ACC112 (cell line): Measurements from ENCODE around the gene TMEM17.

Experiments used
- H2AFZ ChIP-seq: fragments of 200-600 bp; sonication (generic); one replicate; pipeline ENCODE4 v1.6.0; 2017; ENCODE audit warnings: antibody characterized with exemption, low read length; ENCODE audit not compliant: unreplicated experiment
- H3K27ac ChIP-seq: fragments of 200-600 bp; sonication (generic); 2 replicates; pipeline ENCODE4 v1.5.1; 2014; ENCODE audit warnings: low read depth, mild to moderate bottlenecking, antibody characterized with exemption, low read length, moderate library complexity
- H3K27me3 ChIP-seq: fragments of 200-600 bp; sonication (generic); 2 replicates; pipeline ENCODE4 v1.6.1; 2014; ENCODE audit warnings: mild to moderate bottlenecking, antibody characterized with exemption, low read length, moderate library complexity, mixed read lengths; ENCODE audit not compliant: insufficient read depth
- H3K36me3 ChIP-seq: fragments of 200-600 bp; sonication (generic); 2 replicates; pipeline ENCODE4 v1.6.1; 2016; ENCODE audit warnings: mild to moderate bottlenecking, antibody characterized with exemption, low read length, moderate library complexity, mixed read lengths; ENCODE audit not compliant: insufficient read depth
- H3K4me1 ChIP-seq: fragments of 200-600 bp; sonication (generic); one replicate; pipeline ENCODE4 v1.6.1; 2016; ENCODE audit warnings: low read length, mixed read lengths; ENCODE audit not compliant: insufficient read depth, unreplicated experiment, control insufficient read depth
- H3K4me3 ChIP-seq: fragments of 200-600 bp; sonication (generic); 2 replicates; pipeline ENCODE4 v1.5.1; 2014; ENCODE audit warnings: mild to moderate bottlenecking, low read depth, low read length
- H3K79me2 ChIP-seq: fragments of 200-600 bp; sonication (generic); one replicate; pipeline ENCODE4 v1.6.0; 2016; ENCODE audit warnings: low read length; ENCODE audit not compliant: control insufficient read depth, unreplicated experiment, insufficient read depth

Gene TMEM17

DNA sequence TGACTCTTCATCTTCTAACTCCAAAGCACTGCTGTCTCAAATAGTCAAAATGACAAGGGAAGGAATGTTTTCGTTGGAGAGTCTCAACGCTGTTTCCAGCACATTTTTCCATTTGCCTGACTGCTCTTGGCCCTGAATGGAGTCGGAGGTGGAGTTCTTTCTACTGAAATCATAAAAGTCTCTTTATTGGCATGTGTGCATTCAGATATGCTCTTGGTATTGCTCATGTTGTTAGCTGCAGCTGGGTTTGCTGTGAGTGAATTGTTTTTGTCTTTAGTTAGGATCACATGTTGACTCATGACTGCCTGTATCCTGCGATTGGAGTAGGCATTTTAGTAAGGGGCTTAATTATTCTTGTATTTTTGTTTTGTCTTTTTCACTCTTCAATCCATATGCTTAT lies 16.8 kb downstream of the TMEM17 start:
- peaks cover 14% of the 10 kb centered on the region for H3K4me1 ChIP-seq
- no peaks in the 10 kb centered on the region for H3K27me3 ChIP-seq
- H3K36me3 ChIP-seq = no peaks in the 10 kb centered on the region
- no peak overlapping the region for H3K27ac ChIP-seq
- no peak overlapping the region for H3K4me3 ChIP-seq
- no peaks in the 10 kb centered on the region for H3K79me2 ChIP-seq
- H2AFZ ChIP-seq = no peak overlapping the region

GRCh38 chr2:62486439-62486765 lies 19.6 kb downstream of the TMEM17 start:
- Histone ChIP-seq H3K27ac (no peak overlapping the region), H2AFZ (peak overlapping the region; percentile 8), H3K4me1 (peaks cover 14% of the 10 kb centered on the region), H3K4me3 (no peak overlapping the region), H3K27me3 (no peaks in the 10 kb centered on the region), H3K36me3 (no peaks in the 10 kb centered on the region), H3K79me2 (no peaks in the 10 kb centered on the region)

DNA sequence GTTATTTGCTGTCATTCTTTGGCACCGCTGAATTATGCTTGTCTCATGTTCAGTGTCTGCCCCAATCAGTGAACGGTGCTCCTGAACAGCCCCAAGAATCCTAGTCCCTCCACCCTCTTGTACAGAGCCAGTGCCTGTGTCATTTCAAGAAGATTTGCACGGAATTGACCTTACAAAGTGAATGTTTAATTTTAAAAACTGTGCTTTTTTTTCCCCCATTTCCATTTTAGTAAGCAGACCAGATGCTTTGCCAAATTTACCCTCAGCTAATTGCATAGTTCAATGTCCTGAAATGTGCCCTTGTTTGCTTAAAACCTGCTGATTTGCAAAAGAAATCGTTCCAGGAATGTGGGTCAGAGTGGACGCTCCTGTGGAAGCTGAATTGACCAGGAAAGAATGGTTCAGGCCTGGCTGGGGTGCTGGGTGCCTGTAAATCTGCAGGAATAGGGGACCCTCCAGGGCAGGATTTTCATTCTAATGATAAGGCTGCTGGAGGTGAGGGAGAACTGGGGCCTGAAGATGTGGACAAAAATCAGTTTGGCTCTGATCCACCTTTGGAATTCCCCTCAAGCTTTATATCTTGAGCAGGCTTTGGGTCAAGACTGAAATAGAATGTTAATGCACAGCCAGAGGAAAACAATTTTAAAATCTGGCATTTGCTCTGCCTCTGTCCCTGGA lies 20.1 kb downstream of the TMEM17 start:
- no peaks in the 10 kb centered on the region for H3K79me2 ChIP-seq
- no peak overlapping the region for H3K27ac ChIP-seq
- H3K27me3 ChIP-seq = no peaks in the 10 kb centered on the region
- H2AFZ ChIP-seq = peak overlapping the region; percentile 8
- peaks cover 14% of the 10 kb centered on the region for H3K4me1 ChIP-seq
- no peaks in the 10 kb centered on the region for H3K36me3 ChIP-seq
- H3K4me3 ChIP-seq = no peak overlapping the region

- no peak overlapping the region for H3K27ac ChIP-seq
- H3K79me2 ChIP-seq = no peaks in the 10 kb centered on the region
- no peak overlapping the region for H2AFZ ChIP-seq
- no peak overlapping the region for H3K4me3 ChIP-seq
- no peaks in the 10 kb centered on the region for H3K27me3 ChIP-seq
- H3K36me3 ChIP-seq = no peaks in the 10 kb centered on the region
- H3K4me1 ChIP-seq = peaks cover 17% of the 10 kb centered on the region
Measured at GRCh38 chr2:62482558-62483352, 23.2 kb downstream of the TMEM17 start.

- Histone ChIP-seq H3K36me3 (no peaks in the 10 kb centered on the region), H3K4me3 (no peak overlapping the region), H3K4me1 (peaks cover 3% of the 10 kb centered on the region), H3K27ac (no peak overlapping the region), H3K79me2 (no peaks in the 10 kb centered on the region), H3K27me3 (no peaks in the 10 kb centered on the region), H2AFZ (no peak overlapping the region)
Measured at GRCh38 chr2:62479917-62480316, 26.1 kb downstream of the TMEM17 start.

GRCh38 chr2:62478093-62478580 lies 27.9 kb downstream of the TMEM17 start:
- no peak overlapping the region for H3K27ac ChIP-seq
- peaks cover 3% of the 10 kb centered on the region for H3K4me1 ChIP-seq
- no peaks in the 10 kb centered on the region for H3K79me2 ChIP-seq
- H3K4me3 ChIP-seq = no peak overlapping the region
- H2AFZ ChIP-seq = no peak overlapping the region
- no peaks in the 10 kb centered on the region for H3K36me3 ChIP-seq
- H3K27me3 ChIP-seq = no peaks in the 10 kb centered on the region

DNA sequence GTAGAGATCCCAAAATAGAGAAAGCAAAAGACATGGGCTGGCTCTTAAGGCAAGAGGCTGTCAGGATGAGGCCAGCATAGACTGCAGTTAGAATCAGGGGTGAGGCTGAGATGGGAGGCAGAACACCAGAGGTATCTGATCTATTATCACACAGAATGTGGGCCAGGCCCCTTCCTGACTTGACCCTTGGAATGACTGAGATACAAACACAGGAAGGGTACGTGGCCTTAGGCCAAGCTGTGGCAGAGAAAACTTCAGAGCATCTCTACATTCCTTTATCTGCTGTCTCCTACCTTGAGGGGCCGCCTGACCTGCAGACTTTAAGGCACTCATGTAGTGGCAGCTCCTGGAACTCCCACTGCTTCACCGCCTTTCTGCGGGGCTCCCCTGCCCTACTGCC lies 28.4 kb downstream of the TMEM17 start:
- Histone ChIP-seq H3K27me3 (no peaks in the 10 kb centered on the region; the same call in 1 of the 2 replicates), H3K4me1 (peaks cover 3% of the 10 kb centered on the region), H3K27ac (no peak overlapping the region), H3K4me3 (no peak overlapping the region), H2AFZ (no peak overlapping the region), H3K36me3 (no peaks in the 10 kb centered on the region), H3K79me2 (no peaks in the 10 kb centered on the region)

DNA sequence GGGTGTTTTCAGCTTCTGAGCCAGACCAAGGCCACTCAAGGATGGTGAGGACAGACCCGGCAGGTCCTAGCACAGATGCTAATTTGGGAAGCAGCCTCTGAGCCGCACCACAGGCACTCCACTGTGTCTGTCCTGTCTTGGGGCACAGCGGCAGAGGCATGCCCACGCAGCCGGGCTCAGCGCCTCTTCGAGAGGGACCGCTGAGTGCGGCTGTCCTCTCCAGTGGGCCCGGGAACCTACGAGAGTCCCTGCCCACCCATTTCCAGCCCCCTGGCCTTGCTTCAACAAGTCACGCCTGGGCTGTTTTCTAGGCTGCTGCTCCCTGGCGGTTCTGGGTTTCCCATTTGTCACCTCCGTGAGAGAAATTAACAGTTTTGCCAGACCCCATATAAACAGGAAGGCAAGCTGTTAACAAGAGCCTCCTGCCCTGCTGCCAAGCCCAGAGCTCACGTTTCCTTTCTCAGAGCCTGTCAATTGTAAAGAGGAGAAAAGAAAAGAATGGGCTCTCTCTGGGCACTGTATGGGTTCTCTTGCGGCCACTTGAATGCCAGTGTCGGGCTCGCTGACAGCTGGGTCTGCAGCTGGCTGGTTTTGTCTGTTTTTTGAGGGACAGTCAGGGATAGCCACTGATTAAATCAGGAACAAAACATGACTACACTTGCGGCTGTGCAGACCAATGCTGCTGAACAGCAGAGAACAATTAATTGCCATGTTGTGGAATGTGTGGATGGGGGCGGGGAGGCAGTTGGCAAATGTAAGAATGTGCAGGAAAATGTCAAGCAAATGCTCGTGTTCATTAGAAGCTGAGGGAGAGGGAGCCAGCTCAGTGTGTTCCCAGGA lies 30.6 kb downstream of the TMEM17 start:
- no peaks in the 10 kb centered on the region for H3K79me2 ChIP-seq
- no peaks in the 10 kb centered on the region for H3K36me3 ChIP-seq
- no peak overlapping the region for H3K27ac ChIP-seq
- H3K4me1 ChIP-seq = peaks cover 3% of the 10 kb centered on the region
- H2AFZ ChIP-seq = no peak overlapping the region
- no peaks in the 10 kb centered on the region; the same call in 1 of the 2 replicates for H3K27me3 ChIP-seq
- H3K4me3 ChIP-seq = no peak overlapping the region

DNA sequence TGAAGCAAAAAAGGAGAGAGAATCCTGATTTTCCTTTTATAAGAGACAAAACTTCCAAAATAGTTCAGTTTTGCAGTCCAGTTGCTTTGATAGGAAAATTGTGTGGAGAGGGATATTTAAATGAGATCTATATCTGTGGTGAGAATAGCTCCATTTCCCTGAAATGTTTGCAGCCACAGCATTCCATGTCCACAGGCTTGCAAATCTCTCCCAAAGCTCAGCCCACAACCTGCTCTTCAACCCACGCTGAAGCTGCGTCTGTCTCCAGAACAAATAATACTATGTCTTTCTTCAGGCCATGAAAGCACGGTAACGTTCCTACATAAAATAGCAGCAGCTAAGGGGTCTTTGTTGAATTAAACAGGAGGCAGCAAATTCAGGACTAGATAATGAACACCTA lies 31.8 kb downstream of the TMEM17 start:
- Histone ChIP-seq H2AFZ (no peak overlapping the region), H3K36me3 (no peaks in the 10 kb centered on the region), H3K79me2 (no peaks in the 10 kb centered on the region), H3K27ac (no peak overlapping the region), H3K27me3 (no peaks in the 10 kb centered on the region; the same call in 1 of the 2 replicates), H3K4me3 (no peak overlapping the region), H3K4me1 (peaks cover 3% of the 10 kb centered on the region)

- Histone ChIP-seq H3K27me3 (no peaks in the 10 kb centered on the region; the same call in 1 of the 2 replicates), H2AFZ (no peak overlapping the region), H3K79me2 (no peaks in the 10 kb centered on the region), H3K4me3 (no peak overlapping the region), H3K4me1 (peaks cover 5% of the 10 kb centered on the region), H3K27ac (no peak overlapping the region), H3K36me3 (no peaks in the 10 kb centered on the region)
Measured at GRCh38 chr2:62473246-62473827, 32.7 kb downstream of the TMEM17 start.
